Type B pancreatic cell (in vitro differentiated cells): ENCODE data around the gene NAGA. TPM values are rescaled to one million over a fixed set of nuclear protein-coding genes. Genes with fewer than 3 reads are reported as not detected.
A peak's percentile ranks its signal among the peaks of the same experiment; 100 is the strongest.

Experiments
- DNase-seq: peaks from one replicate; pipeline ENCODE4 v3.0.0; 2021; ENCODE audit warnings: mixed read lengths; ENCODE audit not compliant: unreplicated experiment; ENCODE audit errors: extremely low spot score
- H3K27ac Mint-ChIP-seq: 2 replicates; pipeline ENCODE4 v1.8.0; 2021; ENCODE audit warnings: mild to moderate bottlenecking, mixed read lengths
- H3K27me3 Mint-ChIP-seq: 2 replicates; pipeline ENCODE4 v1.8.0; 2021; ENCODE audit warnings: mixed read lengths
- H3K36me3 Mint-ChIP-seq: 2 replicates; pipeline ENCODE4 v1.8.0; 2021; ENCODE audit warnings: mixed read lengths
- H3K4me1 Mint-ChIP-seq: one replicate; pipeline ENCODE4 v1.8.0; 2021; ENCODE audit warnings: mixed read lengths; ENCODE audit not compliant: unreplicated experiment
- H3K4me3 Mint-ChIP-seq: 2 replicates; pipeline ENCODE4 v1.8.0; 2021; ENCODE audit warnings: mild to moderate bottlenecking, mixed read lengths
- H3K9me3 Mint-ChIP-seq: 2 replicates; pipeline ENCODE4 v1.8.0; 2021; ENCODE audit warnings: mixed read lengths
- CTCF ChIP-seq: fragments of 200-600 bp; sonication (generic); conservative IDR thresholded peaks from 2 replicates; pipeline ENCODE4 v1.5.0; 2021; ENCODE audit warnings: antibody characterized with exemption, mild to moderate bottlenecking
- total RNA-seq: library from RNA; stranded (reverse); gene quantifications from 2 replicates; pipeline ENCODE4 v1.2.1, GENCODE V29; 2021; ENCODE audit warnings: low replicate concordance

NAGA gene
- total RNA-seq, 1 donor from 2014 or later, result 24.1 TPM

DNA sequence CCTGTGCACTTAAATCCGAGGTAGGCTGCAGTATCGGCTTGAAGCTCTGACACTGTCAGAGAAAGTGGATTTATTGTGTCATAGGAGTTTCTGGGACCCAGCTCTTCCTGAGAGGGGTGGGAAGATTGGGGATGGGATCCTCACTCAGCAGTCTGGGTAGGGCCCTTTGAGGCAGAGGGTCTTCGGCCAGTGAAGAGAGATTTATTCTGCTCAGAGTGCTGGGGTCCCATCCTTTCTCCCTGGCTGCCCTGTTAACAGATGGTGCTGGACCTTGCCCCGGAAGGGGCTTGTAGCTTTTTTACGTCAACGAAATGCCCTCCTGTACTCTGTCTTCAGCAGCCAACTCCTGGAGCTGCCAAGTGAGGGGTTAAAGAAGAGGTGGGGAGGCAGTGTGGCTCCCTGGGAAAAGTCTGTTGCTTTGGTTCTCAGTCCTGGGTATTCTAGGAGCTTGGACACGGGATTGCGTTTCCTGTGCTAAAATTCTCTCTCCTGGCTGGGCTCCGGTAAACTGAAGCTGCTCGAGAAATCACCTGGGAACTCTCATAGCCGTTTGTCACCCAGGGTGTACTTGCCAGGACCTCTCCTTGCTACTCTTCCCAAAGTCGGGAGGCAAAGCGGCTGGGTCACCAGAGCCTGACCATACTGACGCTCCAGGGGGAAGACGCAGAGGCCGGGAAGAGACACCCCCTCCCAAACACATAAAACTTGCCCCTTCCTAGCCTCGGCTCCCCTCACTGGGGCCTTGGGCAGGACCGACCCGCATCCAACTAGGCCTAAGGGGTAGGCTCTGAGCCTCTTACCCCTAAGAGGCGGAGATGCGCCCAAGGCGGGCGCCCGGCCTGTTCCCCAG lies 8.1 kb upstream of the NAGA start:
- Mint-ChIP-seq H3K4me3 (peak overlapping the region; percentile 97), H3K9me3 (no peaks in the 10 kb centered on the region), H3K27ac (peak overlapping the region; percentile 98), H3K27me3 (no peaks in the 10 kb centered on the region), H3K36me3 (peaks cover under 1% of the 10 kb centered on the region), H3K4me1 (peaks cover 17% of the 10 kb centered on the region)
- no peak for TF ChIP-seq CTCF
- no peak for DNase-seq

DNA sequence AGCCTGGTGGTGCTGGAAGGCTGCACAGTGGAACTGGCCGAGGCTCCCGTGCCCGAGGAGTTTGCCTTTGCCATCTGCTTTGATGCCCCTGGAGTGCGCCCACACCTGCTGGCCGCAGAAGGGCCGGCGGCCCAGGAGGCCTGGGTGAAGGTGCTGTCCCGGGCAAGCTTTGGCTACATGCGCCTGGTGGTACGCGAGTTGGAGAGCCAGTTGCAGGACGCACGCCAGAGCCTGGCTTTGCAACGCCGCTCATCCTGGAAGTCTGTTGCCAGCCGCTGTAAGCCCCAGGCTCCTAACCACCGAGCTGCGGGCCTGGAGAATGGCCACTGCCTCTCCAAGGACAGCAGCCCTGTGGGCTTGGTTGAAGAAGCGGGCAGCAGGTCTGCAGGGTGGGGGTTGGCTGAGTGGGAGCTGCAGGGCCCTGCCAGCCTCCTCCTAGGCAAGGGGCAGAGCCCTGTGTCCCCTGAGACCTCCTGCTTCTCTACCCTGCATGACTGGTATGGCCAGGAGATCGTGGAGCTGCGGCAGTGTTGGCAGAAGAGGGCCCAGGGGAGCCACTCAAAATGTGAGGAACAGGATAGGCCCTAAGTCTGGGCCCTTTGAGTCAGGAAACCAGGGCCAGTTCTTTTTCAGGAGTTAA lies 7.0 kb upstream of the NAGA start:
- TF ChIP-seq CTCF, result no peak
- H3K9me3 Mint-ChIP-seq, result no peaks in the 10 kb centered on the region
- no peaks in the 10 kb centered on the region for H3K27me3 Mint-ChIP-seq
- H3K36me3 Mint-ChIP-seq, result no peaks in the 10 kb centered on the region
- H3K27ac Mint-ChIP-seq, result peak overlapping the region; percentile 98
- DNase-seq, result no peak
- no peak overlapping the region for H3K4me3 Mint-ChIP-seq
- peaks cover 25% of the 10 kb centered on the region for H3K4me1 Mint-ChIP-seq

GRCh38 chr22:42076764-42077485 lies 6.3 kb upstream of the NAGA start:
- Mint-ChIP-seq H3K9me3 (no peaks in the 10 kb centered on the region), H3K36me3 (no peaks in the 10 kb centered on the region), H3K27ac (peak overlapping the region; percentile 31), H3K4me3 (no peak overlapping the region), H3K4me1 (peaks cover 27% of the 10 kb centered on the region), H3K27me3 (no peaks in the 10 kb centered on the region)
- DNase-seq, result no peak
- no peak for TF ChIP-seq CTCF

DNA sequence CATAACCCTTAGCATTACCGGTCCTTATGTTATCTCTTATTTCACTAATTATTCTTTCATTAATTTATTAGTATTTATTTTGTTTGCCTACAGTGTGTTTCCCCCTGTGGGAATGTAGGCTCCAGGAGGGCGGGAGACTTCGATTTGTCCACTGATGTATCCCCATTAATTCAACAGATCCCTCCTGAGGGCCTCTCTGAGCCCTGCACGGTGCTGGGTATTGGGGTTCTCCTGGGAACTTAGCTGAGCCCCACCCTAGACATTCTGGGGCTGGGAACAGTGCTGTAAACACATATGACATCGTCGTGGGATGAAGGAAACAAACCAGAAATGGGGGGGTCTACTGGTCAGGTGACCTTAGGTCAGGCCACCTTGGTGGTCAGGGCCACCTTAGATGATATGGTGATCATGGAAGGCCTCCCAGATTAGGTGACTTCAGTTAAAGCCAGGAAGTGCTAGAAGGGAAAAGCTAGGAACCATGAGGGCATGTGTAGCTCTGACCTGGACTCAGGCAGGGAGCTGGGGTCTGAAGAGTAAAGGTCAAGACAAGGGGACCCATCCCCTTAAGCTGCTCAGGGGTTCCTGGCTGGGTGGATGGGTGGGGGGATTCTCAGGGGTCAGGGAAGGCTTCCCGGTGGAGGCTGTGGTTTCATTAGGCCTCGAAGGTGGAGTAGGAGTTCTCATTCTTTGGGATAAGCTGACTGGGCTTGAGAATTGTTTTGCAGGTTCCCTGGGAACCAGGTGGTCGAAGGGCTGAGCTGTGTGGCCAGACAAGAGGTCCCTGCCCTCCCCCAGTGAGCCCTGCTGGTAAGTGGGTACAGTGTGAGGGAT lies 4.4 kb upstream of the NAGA start:
- H3K4me3 Mint-ChIP-seq, result peak overlapping the region; percentile 64
- H3K36me3 Mint-ChIP-seq, result no peaks in the 10 kb centered on the region
- no peaks in the 10 kb centered on the region for H3K9me3 Mint-ChIP-seq
- peak overlapping the region; percentile 89 for H3K27ac Mint-ChIP-seq
- no peak for DNase-seq
- H3K27me3 Mint-ChIP-seq, result no peaks in the 10 kb centered on the region
- peaks cover 33% of the 10 kb centered on the region for H3K4me1 Mint-ChIP-seq
- TF ChIP-seq CTCF, result no peak
